ENCODE data around the gene ATAT1. TPM values are rescaled to one million over a fixed set of nuclear protein-coding genes. Genes with fewer than 3 reads are reported as not detected.

ATAT1 gene
- total and polyA plus RNA-seq, 2 of the 13 experiments (the other 11 are each of a cell fraction or from before 2014, with no cell fraction given): 9.2 to 23.6 TPM

GRCh38 chr6:30615219-30615957, 11.3 kb upstream of the ATAT1 start (continued):
- TF ChIP-seq KDM2A (CRISPR knock-in tag; IDR thresholded peaks at IDR 0.05; ENCODE audit: borderline replicate concordance, low read depth) (0 out of 2 replicates have a peak, but pooled peaks have one; percentile 19), YEATS2 (CRISPR knock-in tag; IDR thresholded peaks at IDR 0.05; ENCODE audit: borderline replicate concordance) (no peak), SNAPC4 (CRISPR knock-in tag; IDR thresholded peaks at IDR 0.05) (0 out of 2 replicates have a peak, but pooled peaks have one; percentile 13), EEA1 (CRISPR knock-in tag; IDR thresholded peaks at IDR 0.05; ENCODE audit: borderline replicate concordance) (0 out of 2 replicates have a peak, but pooled peaks have one; percentile 42)
